GM12878 (cell line): ENCODE results near the gene PALLD. TPM values are rescaled to one million over a fixed set of nuclear protein-coding genes. Genes with fewer than 3 reads are reported as not detected.

ENCODE experiments used
- ATAC-seq: fragments of 200-7000 bp; cut with Tn5 transposase; 3 replicates; pipeline ENCODE4 v1.9.1; 2020; ENCODE audit warnings: mild to moderate bottlenecking, moderate library complexity
- BruUV-seq: library from RNA; stranded (reverse); fragments of 400-500 nt; replicated peaks from 2 replicates; lab custom pipeline; 2021; lab: Mats Ljungman, UMichigan
- CTCF ChIA-PET: fragments of 300-600 bp; sonication (Branson Sonifier 250); formaldehyde crosslinking; extraction: SDS; loops from one replicate; lab custom pipeline; 2021; ENCODE audit warnings: inconsistent platforms; lab: Yijun Ruan, JAX
- POLR2A ChIA-PET: fragments of 350-600 bp; formaldehyde crosslinking; extraction: SDS; loops from one replicate; lab custom pipeline; 2021; ENCODE audit warnings: inconsistent platforms; lab: Charles Lee
- RAD21 ChIA-PET: fragments of 300-600 bp; sonication (Branson Sonifier 250); formaldehyde crosslinking; loops from one replicate; lab custom pipeline; 2023; ENCODE audit warnings: antibody characterized with exemption; ENCODE audit not compliant: unreplicated experiment; lab: Charles Lee
- SMC1A ChIA-PET: fragments of 300-600 bp; sonication (Branson Sonifier 250); formaldehyde crosslinking; loops from one replicate; lab custom pipeline; 2023; ENCODE audit not compliant: unreplicated experiment, uncharacterized antibody; lab: Charles Lee
- DNase-seq: peaks from one replicate; pipeline ENCODE4 v3.0.0-alpha.2; 2011; ENCODE audit warnings: low read depth, low spot score
- FAIRE-seq: peaks from 3 replicates; lab custom pipeline; 2011; peaks lifted over from hg19 to GRCh38; lab: Jason Lieb, UNC
- H2AFZ ChIP-seq: 2 replicates; pipeline ENCODE4 v1.6.0; 2011; ENCODE audit warnings: low read depth, low read length, control low read depth; ENCODE audit not compliant: control insufficient read depth
- H3K27ac ChIP-seq: 2 replicates; pipeline ENCODE4 v1.5.1; 2011; ENCODE audit warnings: control low read depth; ENCODE audit not compliant: control insufficient read depth, insufficient read depth
- H3K27me3 ChIP-seq, 2 experiments: replicated peaks in 1 of 2; 2 replicates each; pipeline versions ENCODE4 v1.6.0 to v1.6.1; 2011; ENCODE audit warnings: low read length in 1 of 2; ENCODE audit not compliant: control insufficient read depth in 2 of 2, insufficient read depth in 2 of 2
- H3K36me3 ChIP-seq, 2 experiments: 2 replicates each; pipeline ENCODE4 v1.5.1; 2011; ENCODE audit warnings: low read length in 1 of 2; ENCODE audit not compliant: control insufficient read depth in 2 of 2, insufficient read depth in 2 of 2
- H3K4me1 ChIP-seq: 2 replicates; pipeline ENCODE4 v1.6.1; 2011; ENCODE audit warnings: mild to moderate bottlenecking, low read length, moderate library complexity, mixed read lengths; ENCODE audit not compliant: control insufficient read depth, insufficient read depth
- H3K4me2 ChIP-seq: 2 replicates; pipeline ENCODE4 v1.6.0; 2011; ENCODE audit warnings: control low read depth; ENCODE audit not compliant: control insufficient read depth, insufficient read depth
- H3K4me3 ChIP-seq: fragments of 200-600 bp; sonication (generic); 2 replicates; pipeline ENCODE4 v1.5.1; 2016
- H3K79me2 ChIP-seq: 2 replicates; pipeline ENCODE4 v1.6.0; 2011; ENCODE audit warnings: low read length; ENCODE audit not compliant: control insufficient read depth, insufficient read depth
- H3K9ac ChIP-seq: 2 replicates; pipeline ENCODE4 v1.8.0; 2011; ENCODE audit warnings: low read length, control low read depth, mixed read lengths; ENCODE audit not compliant: control insufficient read depth, insufficient read depth
- H3K9me3 ChIP-seq: replicated peaks from 3 replicates; pipeline ENCODE4 v1.5.1; 2011; ENCODE audit warnings: mild to moderate bottlenecking, low read length; ENCODE audit not compliant: control insufficient read depth, insufficient read depth
- H4K20me1 ChIP-seq: 2 replicates; pipeline ENCODE4 v1.6.0; 2011; ENCODE audit not compliant: control insufficient read depth, insufficient read depth
- ELK1 ChIP-seq: IDR thresholded peaks from 2 replicates; pipeline ENCODE4 v1.6.1; 2012; ENCODE audit warnings: low read depth, low read length, improper control_type of control experiment
- FOXK2 ChIP-seq: fragments of 450-650 bp; IDR thresholded peaks from 2 replicates; pipeline ENCODE4 v1.6.1; 2017; ENCODE audit warnings: mild to moderate bottlenecking, moderate library complexity
- HDAC6 ChIP-seq: fragments of 200-600 bp; sonication (generic); IDR thresholded peaks from one replicate; pipeline ENCODE4 v1.8.0; 2017; ENCODE audit warnings: antibody characterized with exemption; ENCODE audit not compliant: unreplicated experiment
- HSF1 ChIP-seq: fragments of 150-350 bp; IDR thresholded peaks from 2 replicates; pipeline ENCODE4 v1.6.1; 2014; ENCODE audit warnings: mild to moderate bottlenecking, low read depth, low read length
- MLLT1 ChIP-seq: fragments of 450-650 bp; IDR thresholded peaks from 2 replicates; pipeline ENCODE4 v1.6.1; 2016; ENCODE audit warnings: mild to moderate bottlenecking
- RELB ChIP-seq: fragments of 450-650 bp; IDR thresholded peaks from 2 replicates; pipeline ENCODE4 v1.6.1; 2017; ENCODE audit warnings: low read depth, mild to moderate bottlenecking, moderate library complexity
- REST ChIP-seq: IDR thresholded peaks from 2 replicates; pipeline ENCODE4 v1.6.1; 2012; ENCODE audit warnings: mild to moderate bottlenecking, low read depth, low read length
- SMAD1 ChIP-seq: fragments of 450-650 bp; IDR thresholded peaks from 2 replicates; pipeline ENCODE4 v1.6.1; 2018; ENCODE audit warnings: mild to moderate bottlenecking, low read depth; ENCODE audit not compliant: partially characterized antibody
- YBX1 ChIP-seq: fragments of 450-650 bp; IDR thresholded peaks from 2 replicates; pipeline ENCODE4 v1.6.1; 2016; ENCODE audit warnings: antibody characterized with exemption
- ZNF217 ChIP-seq: fragments of 450-650 bp; IDR thresholded peaks from 2 replicates; pipeline ENCODE4 v1.6.1; 2017; ENCODE audit warnings: antibody characterized with exemption, mild to moderate bottlenecking
- WGBS: methylation state at CpG from one replicate; pipeline ENCODE4 v1.1.6; 2016; ENCODE audit warnings: low lambda C conversion rate; ENCODE audit not compliant: insufficient replicate concordance, insufficient coverage; ENCODE audit errors: missing lambda C conversion rate; 5-methylcytosine and 5-hydroxymethylcytosine counted together
- in situ Hi-C: fragments of 300-500 bp; cut with MboI; formaldehyde crosslinking; loops from 9 replicates; pipeline ENCODE4 v1.14.3; 2018; ENCODE audit warnings: mixed read lengths
- intact Hi-C: fragments of 100-400 bp; cut with micrococcal nuclease; formaldehyde crosslinking; loops from one replicate; pipeline ENCODE4 v1.14.2; 2022; ENCODE audit not compliant: unreplicated experiment
- polyA plus RNA-seq, 11 experiments: library from polyadenylated mRNA; depleted of rRNA in 4 of 11; unstranded in 6 of 11; stranded (reverse) in 5 of 11; fragments of >200 nt; fragmentation: Nextera tagmentation in 4 of 11; fragmentation: Illumina TruSeq in 1 of 11; extraction: Ambion mirVana in 4 of 11; extraction: Trizol in 1 of 11; gene quantifications; 1 replicate in 1 of 11; 2 replicates in 10 of 11; pipeline versions ENCODE4 v1.2.1 to v1.2.3, GENCODE V29; 2011 to 2016; ENCODE audit warnings: inconsistent platforms in 2 of 11, missing spikeins in 2 of 11, low read depth in 1 of 11
- total RNA-seq, 4 experiments: library from RNA; depleted of rRNA in 3 of 4; stranded (reverse); fragments of >200 nt in 3 of 4; fragmentation: Illumina TruSeq in 1 of 4; extraction: Trizol in 1 of 4; gene quantifications; 2 replicates each; pipeline versions ENCODE4 v1.2.1 to v1.2.3, GENCODE V29; 2013 to 2021

PALLD gene
- total and polyA plus RNA-seq, 10 of the 15 experiments (the other 5 are each of a cell fraction or from before 2014, with no cell fraction given): 1.0 to 7.7 (median 1.7) TPM

GRCh38 chr4:168920441-168921065 lies 423.7 kb downstream of the PALLD start:
- POLR2A ChIA-PET: interaction anchor here (0.7 to 1.2 kb wide), 3 partner anchors 123 to 526 kb away, joined by 3 to 5 read pairs (median 4); no protein-coding TSS in a partner anchor
- no peak for FAIRE-seq

More at GRCh38 chr4:168920441-168921065, 423.7 kb downstream of the PALLD start:
- Histone ChIP-seq H3K4me2 (no peak overlapping the region), H3K27me3 (no peaks in the 10 kb centered on the region), H3K27ac (no peak overlapping the region), H3K79me2 (no peaks in the 10 kb centered on the region), H3K36me3 (no peaks in the 10 kb centered on the region; a peak in 1 of 4 replicates), H3K4me3 (no peak overlapping the region), H2AFZ (no peak overlapping the region), H3K9ac (no peak overlapping the region), H4K20me1 (no peaks in the 10 kb centered on the region), H3K4me1 (no peaks in the 10 kb centered on the region), H3K9me3 (no peaks in the 10 kb centered on the region)
- DNase-seq (no peak), ATAC-seq (no peak)
- ChIA-PET CTCF (interaction anchor here (0.8 to 14.6 kb wide), 35 partner anchors 8 to 741 kb away, joined by 3 to 362 read pairs (median 5); partner anchors contain the start of genes CBR4 and NEK1), SMC1A (interaction anchor here (0.5 to 17.4 kb wide), 23 partner anchors 8 to 744 kb away, joined by 3 to 292 read pairs (median 4); partner anchors contain the start of gene CBR4), RAD21 (interaction anchor here (0.9 to 11.2 kb wide), 12 partner anchors 8 to 737 kb away, joined by 3 to 116 read pairs (median 12); partner anchors contain the start of gene CBR4)
- WGBS: 63% methylated on average over 6 of the region's 6 CpGs
- no peak for TF ChIP-seq ZNF217
- TF ChIP-seq FOXK2: no peak
- TF ChIP-seq HDAC6: no peak
- no peak for TF ChIP-seq YBX1
- no peak for TF ChIP-seq REST
- TF ChIP-seq MLLT1: no peak
- TF ChIP-seq HSF1: no peak
- no peak for TF ChIP-seq SMAD1
- no peak for TF ChIP-seq RELB
- TF ChIP-seq ELK1: no peak
- in situ Hi-C loops (loop anchor here (5.0 to 10.0 kb wide), 5 partner anchors 87 to 1124 kb away; no protein-coding TSS in a partner anchor), intact Hi-C loops (loop anchor here (10.0 kb wide), 1 partner anchor 354 kb away; the partner anchor contains the start of gene SH3RF1)
- no TSS peak for BruUV-seq
